HG03108 (cell line): ENCODE results near the gene PRKCE.

ENCODE experiments used
- ATAC-seq: cut with Tn5 transposase; IDR thresholded peaks from one replicate; pipeline ENCODE4 v1.9.1; 2021; ENCODE audit warnings: moderate library complexity; ENCODE audit not compliant: unreplicated experiment

Gene PRKCE

GRCh38 chr2:46125798-46126197 lies 474.3 kb downstream of the PRKCE start:
- no peak for ATAC-seq

DNA sequence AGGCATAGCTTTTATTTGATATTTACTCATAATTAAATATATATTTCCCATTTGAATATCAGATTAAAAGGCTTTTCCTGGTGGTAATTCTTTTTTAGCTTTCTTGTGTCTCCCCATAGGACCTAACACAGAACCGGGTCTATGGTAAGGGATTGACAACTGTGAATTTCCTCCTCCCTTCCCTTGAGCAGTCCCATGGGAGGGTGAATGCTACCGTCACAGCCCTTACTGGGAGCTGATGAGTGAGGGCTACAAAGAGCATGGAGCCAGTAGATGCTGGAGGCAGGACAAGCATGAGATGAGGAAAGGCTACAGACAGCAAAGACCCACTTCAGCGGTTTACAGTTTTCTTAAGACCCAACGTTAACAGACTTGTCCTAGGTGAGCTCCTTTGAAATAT lies 475.1 kb downstream of the PRKCE start:
- no peak for ATAC-seq

- no peak for ATAC-seq
Observed at GRCh38 chr2:46127176-46127575, 475.7 kb downstream of the PRKCE start.

DNA sequence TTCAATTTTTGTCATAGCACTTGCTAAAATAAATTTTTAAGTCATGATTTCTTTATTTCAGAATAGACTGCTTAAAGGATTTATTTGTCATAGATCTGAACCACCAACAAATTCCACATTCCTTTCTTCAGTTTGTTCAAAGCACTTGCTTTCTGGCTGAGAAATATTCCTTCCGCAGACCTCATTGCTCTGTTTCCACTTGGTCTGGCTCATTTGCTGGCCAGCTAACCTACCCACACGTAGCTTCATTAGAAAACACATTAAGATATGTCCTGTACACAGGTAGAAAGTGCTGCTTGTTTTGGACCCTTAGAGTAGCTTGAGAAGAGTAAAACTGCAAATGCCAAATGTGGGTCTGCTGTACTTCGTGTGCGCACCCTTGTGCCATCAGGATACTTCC lies 479.0 kb downstream of the PRKCE start:
- ATAC-seq = no peak

DNA sequence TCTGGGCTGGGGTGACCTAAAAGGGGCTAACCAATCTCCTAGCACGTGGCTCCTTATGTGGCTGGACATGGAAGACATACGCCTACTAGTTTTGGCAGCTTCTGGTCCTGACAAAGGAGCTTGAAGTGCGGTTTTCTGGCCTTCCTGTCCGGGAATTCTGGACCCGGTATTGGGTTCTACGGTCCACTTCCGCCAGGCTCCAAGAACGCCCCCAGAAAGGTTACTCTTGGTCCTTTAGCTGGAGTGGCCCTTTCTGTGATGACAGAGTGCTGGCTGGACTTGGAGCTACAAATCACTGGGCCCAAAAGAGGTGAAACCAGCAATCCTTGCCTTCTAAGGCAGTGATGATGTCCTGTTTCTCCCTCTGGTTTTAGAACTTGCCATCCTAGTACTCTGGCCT lies 481.5 kb downstream of the PRKCE start:
- no peak for ATAC-seq

- ATAC-seq = no peak
Observed at GRCh38 chr2:46134531-46135227, 483.2 kb downstream of the PRKCE start.

GRCh38 chr2:46135228-46135855 lies 483.9 kb downstream of the PRKCE start:
- no peak for ATAC-seq

DNA sequence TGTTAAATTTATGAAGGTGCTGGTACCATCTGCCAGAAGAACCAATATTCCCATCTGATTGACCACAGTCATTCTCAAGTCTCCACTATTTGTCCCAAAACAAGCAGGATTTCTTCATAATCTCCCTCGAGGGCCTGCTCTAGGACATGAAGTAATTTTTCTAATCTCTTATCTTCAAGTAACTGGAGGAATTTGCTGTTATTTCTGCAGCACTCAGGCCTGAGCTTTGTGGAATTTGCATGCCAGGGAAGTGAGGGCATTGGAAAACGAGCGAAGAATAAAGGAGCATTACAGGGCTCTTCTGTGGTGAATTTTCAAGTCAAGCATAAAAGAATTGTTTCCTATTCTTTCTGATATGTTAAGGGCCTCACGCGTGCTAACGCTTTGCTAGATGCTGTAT lies 484.5 kb downstream of the PRKCE start:
- ATAC-seq = no peak

GRCh38 chr2:46136481-46136880 lies 485.0 kb downstream of the PRKCE start:
- no peak for ATAC-seq

- no peak for ATAC-seq
Observed at GRCh38 chr2:46136953-46137352, 485.5 kb downstream of the PRKCE start.

DNA sequence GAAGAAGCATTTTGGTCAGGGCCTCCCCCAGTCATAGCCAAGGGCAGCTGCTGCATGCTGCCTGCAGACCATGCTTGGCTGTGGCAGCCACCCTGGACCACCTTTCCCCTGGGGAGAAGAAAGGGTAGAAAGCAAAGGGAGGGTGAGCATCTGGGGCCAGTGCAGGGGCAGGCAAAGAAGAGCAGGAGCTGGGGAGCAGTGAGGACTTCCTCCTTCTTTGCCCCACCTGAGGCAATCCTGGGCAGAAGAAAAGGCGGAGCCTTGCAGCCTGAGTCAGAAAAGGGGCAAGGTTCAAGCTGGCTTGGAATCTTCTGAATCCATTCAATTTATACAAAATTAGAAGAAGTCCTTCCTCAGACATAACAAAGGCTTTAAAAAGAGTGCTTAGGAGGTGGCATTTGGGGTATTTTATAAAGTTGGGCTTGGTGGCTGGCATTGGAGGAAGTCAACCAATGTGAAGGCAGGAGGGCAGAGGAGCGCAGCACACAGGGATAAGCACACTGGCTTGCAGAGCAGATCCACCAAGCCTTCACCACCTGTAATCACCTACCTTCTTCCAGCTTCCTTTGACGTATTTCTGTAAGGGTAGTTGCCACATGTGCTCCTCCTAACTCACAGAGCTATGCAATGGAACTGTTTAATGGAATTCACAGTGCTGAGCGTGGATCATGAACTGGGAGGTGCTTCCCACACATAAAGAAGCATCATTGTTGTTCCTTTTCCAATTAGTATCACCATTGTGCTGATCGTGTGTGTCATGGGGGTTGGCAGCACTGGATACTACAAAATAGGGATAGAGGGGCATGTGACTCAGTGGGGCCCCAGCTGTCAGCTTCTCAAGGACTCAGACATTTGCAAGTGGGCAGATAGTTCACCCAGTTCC lies 491.3 kb downstream of the PRKCE start:
- no peak for ATAC-seq

GRCh38 chr2:46143429-46144132 lies 492.1 kb downstream of the PRKCE start:
- no peak for ATAC-seq

- no peak for ATAC-seq
Observed at GRCh38 chr2:46144133-46144800, 492.8 kb downstream of the PRKCE start.

DNA sequence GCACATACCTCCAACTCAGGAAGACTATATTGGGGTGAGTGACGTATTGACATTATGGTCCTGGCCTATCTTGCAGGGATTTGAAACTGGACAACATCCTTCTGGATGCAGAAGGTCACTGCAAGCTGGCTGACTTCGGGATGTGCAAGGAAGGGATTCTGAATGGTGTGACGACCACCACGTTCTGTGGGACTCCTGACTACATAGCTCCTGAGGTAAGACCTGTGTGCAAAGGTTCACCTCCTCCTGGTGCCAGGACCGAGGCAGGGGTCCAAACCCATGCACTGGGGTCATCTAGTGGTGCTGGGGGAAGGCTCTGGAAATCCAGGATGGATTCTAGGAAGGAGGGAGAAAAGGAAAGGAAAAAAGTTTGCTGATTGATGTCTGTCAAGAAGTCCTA lies 493.5 kb downstream of the PRKCE start:
- ATAC-seq = no peak

GRCh38 chr2:46145840-46146239 lies 494.4 kb downstream of the PRKCE start:
- no peak for ATAC-seq

GRCh38 chr2:46146866-46147502 lies 495.5 kb downstream of the PRKCE start:
- ATAC-seq = peak; percentile 58

DNA sequence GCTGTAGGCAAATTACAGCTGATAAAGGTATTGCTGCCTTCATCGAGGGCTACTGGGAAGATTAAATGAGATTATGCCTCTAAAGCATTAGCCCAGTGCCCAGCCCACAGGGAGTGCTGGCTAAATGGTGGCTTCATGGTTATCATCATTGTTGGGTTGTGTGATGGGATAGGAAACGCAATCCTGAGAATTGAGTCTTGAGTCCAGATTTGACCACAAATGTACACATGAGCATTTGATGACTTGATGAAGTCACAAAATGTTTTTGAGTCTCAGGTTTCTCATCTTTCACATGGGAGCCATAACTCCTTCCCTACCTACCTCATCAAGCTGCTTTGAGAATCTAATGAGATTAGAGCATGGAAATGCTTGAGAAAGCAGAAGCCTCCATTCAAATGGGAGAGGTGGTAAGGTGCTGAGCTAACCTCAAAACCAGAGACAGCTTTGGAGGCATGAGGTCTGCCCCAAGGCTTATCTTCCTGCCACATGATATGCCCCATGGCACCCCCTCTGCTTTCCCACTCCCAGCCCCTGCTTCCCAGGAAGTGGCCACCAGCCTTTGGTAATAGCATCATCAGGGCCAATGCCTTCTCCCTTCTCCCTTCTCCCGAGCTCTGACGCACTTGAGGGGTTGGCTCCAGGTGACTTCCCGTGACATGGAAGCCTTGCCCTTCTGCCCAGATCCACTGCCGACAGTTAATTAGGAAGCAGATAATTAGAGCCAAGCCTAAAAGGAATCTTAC lies 496.3 kb downstream of the PRKCE start:
- no peak for ATAC-seq

GRCh38 chr2:46148369-46148736 lies 496.9 kb downstream of the PRKCE start:
- ATAC-seq = no peak

- ATAC-seq = no peak
Observed at GRCh38 chr2:46150445-46150955, 499.0 kb downstream of the PRKCE start.
